HT1080 (cell line): ENCODE data around the gene ARHGAP26. TPM values are rescaled to one million over a fixed set of nuclear protein-coding genes. Genes with fewer than 3 reads are reported as not detected.

Experiments used
- DNase-seq: peaks from one replicate; pipeline ENCODE4 v3.0.0-alpha.2; 2015; ENCODE audit warnings: low read depth
- total RNA-seq: library from RNA; depleted of rRNA; stranded (reverse); fragments of >200 nt; shearing (Covaris generic); gene quantifications from 2 replicates; pipeline ENCODE4 v1.2.3, GENCODE V29; 2014

Gene ARHGAP26
- total RNA-seq, 1 experiment from 2014 or later, result 9.9 TPM

DNA sequence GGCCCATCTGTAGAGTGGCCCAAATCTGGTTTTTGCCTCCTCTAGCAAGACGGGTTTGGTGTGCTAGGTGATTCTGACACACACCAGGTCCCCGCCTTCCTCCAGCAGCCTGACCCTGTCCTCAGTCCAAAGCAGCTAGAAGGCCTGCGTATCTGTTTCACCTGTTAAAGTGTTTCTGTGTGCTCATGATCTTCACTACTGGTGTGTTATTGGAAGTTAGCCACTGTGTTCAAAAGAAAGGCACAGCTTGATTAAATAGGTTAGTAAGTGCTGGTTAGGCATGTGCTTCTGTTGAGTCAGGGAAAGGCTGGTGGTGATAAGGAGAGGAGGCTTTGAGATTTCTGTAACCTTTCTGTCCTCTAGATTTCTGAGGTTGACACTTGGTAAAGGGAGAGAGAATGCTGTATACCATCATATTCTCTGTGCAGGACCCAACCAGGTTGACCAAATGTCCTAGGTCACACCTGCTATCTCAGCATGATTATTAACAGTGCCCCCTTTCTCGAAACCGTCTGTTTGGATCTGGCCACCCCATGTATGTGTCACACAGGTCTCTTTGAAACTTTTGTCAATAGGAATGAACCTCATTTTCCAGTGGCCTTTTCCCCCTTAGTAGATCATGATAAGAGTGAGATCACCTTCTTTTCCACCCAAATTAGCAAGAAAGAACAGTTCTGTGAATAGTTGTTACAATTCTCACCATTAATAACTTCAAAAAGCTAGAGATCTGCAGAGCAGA is 58.8 kb downstream of the ARHGAP26 start:
- DNase-seq, result no peak

DNA sequence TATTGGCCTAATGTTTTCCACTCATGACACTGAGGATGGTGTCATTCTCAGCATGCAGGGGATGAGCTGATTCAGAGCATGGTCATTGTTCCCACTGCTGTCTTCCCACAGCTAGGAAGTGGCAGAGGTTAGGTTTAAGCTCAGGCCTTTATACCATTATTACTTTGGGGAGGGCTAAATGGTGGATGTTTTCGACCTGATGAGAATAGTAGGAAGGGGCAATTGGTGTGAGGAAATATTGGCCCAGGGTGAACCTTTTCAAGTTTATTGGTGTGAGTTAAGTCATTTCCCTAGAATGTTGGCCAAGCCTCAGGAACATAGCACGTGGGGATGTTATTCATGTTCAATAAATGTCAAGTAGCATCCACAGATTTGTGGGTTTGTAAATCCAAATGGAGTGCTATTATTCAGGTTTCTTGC is 59.6 kb downstream of the ARHGAP26 start:
- peak; percentile 77 for DNase-seq

DNA sequence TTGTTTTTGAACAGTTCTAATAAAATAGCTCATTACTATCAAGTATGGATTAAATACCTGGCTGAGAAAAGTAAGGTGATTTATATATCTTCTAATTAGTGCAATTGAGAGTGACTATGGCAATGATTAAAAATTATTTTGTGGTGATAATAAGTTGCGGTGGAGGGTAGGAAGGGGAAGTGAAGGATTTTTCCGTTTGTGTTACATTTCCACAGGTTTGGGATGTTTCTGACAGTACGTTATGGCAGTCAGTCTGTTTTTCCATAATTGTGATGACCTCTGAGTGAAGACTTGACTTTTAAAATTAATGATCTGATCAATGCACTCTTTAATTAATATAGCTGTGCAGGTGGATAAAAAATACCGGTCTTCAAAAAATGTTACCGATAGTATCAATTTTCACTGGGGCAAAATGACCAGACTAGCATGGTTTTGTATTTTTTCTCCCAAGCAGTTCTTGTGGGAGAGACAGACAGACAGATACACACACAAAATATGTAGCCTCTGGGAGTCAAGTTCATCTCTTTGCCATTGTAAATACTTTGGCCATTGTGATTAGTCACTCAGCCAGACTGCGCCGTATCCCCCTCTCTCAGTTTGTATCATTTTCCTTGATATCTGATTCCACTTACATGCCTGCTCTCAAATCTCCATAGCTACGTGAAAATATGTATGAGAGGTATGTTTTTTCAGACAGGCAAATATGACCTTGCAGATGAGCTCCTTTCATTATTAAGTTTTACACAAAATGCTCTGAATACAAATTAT is 60.2 kb downstream of the ARHGAP26 start:
- peak; percentile 85 for DNase-seq

DNA sequence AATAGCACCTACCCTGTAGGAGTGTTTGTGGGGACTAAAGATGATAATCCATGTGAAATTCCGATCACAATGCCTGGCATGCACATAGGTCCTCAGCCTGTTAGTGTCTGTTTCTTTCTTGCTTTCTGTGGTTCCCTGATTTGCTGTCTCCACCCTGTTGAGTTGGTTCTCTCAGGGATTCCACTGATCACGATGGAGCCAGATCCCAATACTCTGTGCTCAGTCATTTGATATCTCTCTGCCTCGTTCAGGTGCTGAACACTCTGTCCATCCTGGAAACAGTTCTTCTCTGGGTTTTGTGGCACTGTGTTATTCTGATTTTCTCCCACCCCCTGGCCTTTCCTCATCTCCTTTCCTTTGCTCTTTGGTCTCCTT is 60.8 kb downstream of the ARHGAP26 start:
- DNase-seq, result no peak

DNA sequence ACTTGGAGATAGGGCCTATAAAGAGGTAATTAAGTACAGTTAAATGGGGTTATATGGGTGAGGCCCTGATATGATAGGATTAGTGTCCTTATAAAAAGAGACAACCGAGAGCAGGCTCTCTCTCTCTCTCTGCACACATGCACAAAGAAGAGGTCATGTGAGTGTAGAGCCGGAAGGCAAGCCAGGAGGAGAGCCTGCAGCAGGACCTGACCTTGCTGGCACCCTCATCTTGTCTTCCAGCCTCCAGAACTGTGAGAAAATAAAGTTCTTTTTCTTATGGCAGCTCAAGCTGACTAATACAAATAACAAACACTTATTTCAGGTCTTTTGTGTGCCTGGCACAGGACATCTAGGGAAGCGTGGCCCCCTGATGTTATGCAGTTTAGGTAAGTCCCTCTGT is 62.1 kb downstream of the ARHGAP26 start:
- DNase-seq, result no peak

DNA sequence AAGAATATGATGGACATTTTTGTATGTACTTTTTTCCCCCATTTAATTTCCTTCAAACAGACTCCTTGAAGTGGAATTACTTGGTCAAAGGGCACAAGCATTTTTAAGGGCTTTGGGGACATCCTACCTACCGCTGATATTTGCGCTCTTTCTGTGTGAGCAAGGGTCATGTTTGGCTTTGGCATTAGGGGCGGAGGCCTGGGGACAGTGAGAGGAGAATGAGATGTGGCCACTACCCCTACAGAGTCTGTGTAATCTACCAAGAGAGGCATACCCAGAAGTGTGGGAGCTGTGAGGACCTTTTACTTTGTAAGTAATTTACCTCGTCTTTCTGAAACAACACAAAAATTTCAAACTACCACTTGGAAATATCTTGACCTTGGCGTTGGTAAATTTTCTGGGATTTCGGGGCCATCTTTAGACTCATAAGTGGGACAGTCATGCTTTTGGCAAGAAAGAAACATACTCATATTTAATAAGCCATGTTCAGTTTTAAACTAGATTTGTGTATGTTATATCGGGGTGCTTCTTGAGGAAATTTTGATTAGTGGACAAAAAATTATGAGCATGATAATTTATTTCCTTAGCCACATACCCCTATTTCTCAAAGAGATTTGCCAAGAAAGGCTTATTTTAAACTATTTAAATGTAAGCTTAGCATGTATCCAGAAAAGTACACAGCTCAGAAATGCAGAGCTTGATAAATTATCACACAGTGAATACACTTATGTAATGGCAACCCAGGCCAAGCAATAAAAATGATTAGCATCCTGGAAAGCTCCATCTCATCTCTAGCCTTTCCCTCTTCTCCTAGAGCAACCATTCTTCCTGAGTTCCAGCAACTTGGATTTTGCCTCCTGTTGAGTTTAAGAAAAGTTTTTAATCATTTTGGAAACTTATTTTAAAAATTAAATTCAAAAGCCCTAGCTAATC is 63.6 kb downstream of the ARHGAP26 start:
- no peak for DNase-seq

DNA sequence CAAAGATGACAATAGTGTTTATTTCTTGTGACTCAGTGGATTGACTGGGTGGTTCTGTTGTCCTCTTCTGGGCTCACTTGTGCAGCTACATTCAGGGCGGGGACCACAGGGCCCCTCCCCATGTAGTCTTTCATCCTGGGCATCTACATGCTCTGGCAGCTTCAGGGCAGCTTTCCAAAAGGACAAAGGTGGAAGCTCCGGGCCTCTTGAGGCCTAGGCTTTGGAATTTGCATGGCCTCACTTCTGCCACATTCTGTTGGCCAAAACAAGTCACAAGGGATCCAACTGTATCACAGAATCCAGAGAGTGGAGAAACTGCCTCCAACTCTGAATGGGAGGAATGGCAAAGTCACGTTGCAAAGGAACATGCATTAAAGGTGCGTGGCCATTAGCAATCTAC is 64.3 kb downstream of the ARHGAP26 start:
- DNase-seq, result no peak

DNA sequence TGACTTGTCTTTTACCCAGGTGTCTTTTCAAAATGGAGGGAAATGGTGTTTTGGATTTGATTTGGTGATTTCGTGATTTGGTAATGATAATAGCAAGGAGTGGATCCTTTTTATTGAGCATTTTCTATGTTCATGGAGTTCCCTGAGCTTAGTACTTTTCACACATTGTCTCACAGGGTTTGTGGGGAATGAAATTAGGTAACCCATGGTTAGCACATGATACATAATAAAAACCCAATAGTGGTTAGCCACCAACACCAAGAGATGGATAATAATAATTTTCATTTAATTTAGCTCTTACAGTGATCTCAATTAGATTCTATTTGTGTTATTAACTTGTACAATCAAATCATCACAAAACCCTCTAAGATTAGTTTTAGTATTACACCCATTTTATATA is 65.4 kb downstream of the ARHGAP26 start:
- no peak for DNase-seq

DNA sequence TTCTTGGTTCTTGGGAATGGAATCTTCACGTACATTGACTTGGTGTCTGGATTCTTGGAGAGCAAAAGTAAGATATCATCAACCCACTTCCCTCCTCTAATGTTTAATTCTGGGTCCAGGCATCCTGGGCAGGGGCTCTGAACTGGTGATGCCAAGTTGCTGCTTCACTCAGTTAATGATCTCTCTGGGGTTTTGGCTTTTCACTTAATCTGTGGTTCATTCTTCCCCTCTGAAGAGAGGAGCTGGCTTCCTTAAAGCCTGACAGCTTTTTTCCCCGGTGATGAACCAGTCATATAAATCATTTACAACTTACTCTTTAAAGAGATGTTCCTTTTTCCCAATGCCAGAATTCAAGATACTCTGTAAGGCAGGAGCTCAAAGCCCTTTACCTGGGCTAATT is 65.9 kb downstream of the ARHGAP26 start:
- DNase-seq, result no peak

DNA sequence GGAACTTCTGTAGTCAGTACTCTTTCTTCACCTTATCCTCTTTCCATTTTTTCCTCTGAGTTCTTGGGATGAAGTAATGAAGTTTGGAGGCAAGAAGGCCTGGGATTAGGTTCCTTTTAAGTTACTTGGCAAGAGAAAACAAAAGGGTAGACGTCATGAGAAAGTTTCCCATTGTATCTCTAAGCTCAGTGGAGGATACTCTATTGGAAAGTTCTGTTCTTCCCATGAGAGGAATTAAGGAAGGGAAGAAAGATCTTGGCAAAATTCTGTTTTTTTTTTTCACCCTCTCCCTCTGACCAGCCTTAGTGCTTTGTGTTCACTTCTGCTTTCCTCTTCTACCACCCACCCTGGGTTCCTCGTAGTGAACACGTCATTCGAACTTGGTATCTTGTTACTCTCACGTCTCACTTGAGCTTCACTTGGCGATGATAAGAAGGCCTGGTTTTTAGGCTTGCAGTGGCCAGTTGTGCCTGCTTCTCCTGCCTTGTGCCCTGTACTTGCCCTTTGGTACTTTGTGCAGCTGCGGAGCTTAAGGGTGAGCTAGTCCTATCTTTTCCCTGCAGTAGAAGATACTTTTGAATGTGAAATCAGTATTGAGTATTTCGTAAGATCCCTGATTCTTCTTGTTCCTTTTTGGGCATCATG is 67.0 kb downstream of the ARHGAP26 start:
- DNase-seq, result no peak

DNA sequence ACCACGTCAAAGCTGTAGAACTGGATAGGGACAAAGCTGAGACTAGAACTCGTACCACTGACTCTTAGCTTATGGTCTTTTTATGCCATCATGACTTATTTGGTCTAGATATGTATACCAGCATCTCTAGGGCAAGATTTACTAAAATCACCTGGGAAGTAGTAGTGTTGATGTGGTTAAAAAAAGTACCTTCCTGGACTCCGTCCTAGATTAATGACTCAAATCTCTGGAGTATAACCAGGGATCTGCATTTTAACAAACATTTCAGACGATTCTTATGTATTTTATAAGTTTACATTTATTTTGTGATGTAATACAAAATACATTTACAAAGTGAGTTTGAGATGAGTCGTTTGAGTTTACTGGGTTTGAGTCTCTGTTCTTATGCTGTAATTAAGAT is 68.7 kb downstream of the ARHGAP26 start:
- DNase-seq, result no peak

DNA sequence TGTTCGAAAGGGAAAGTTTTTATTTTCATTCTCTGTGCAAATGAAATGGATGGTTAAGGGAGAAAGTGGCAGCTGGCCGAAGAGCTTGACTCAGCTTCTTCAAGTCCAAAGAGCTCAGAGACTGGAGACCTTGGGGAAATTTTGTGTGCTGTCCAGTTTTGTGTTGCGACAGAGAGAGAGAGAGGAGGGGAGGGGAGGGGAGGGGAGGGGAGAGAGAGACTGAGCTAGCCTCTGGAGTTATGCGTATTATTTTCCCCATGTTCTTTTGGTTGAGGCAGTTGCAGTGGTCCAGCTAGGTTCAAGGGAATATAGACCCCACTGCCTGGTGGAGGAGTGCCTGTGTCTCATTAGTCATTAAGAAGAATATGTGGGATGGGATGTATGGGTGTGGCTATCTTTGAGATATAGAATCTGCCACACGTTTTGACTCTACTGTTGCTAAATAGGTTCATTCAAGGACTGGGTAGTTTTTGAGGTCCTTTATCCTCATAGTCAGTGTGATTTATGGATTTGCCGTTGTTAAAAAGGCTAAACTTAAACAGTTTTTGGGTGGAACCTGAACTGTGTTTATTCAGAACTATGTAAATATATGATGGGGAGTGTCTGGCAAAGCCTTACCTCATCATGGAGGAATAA is 69.7 kb downstream of the ARHGAP26 start:
- DNase-seq, result no peak

DNA sequence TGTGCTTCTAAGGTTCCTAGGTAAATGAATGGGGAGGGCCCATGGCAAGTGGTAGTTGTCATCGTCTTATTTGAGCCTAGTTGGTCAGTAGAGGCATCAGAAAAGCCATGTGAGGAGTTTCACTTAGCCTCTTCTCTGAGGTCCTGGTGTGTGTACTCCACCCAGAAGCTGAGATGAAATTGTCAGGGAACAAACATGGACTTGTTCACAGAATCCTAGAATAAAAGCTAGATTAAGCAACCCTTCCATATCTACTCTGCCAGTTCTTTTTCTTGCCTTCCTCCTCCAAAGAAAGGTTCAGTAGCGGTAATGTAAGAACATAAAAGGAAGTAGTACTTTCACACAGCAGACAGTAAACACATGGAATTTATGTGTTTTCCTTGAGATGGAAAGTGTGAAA is 70.4 kb downstream of the ARHGAP26 start:
- DNase-seq, result no peak

DNA sequence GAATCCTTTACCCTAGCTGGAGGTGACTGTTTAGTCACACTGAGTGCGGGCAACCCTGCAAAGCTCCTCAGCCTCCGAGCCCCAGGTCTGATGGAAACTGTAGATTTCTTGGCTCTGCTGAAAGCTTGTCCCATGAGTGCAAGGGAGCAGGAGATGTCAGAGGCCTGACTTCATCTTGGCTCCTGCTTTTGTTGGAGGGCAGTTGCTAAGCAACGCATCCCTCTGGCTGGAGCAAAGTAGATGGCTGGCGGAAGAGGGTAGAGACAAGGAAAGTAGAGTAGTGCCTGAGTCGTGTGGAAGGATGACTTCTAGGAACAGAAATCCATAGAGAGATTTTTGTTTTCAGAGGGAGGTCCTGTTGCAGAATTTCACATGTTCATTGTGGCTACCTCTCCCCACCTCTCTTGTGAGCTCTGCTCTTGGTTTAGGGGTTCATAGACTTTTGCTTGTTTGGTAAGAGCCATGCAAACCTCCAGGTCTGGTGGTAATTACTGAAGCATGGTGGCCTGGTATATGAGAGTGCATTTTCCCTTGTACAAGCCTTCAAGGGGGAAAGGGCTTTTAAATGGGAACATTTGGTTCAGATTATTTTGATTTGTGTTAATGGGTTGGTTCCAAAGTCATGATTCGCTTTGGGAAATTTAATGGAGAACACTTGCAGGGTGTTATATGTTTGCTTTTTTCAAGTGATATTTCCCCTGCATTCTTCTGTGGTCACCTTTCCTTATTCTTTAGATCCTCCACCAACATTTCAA is 71.5 kb downstream of the ARHGAP26 start:
- no peak for DNase-seq

DNA sequence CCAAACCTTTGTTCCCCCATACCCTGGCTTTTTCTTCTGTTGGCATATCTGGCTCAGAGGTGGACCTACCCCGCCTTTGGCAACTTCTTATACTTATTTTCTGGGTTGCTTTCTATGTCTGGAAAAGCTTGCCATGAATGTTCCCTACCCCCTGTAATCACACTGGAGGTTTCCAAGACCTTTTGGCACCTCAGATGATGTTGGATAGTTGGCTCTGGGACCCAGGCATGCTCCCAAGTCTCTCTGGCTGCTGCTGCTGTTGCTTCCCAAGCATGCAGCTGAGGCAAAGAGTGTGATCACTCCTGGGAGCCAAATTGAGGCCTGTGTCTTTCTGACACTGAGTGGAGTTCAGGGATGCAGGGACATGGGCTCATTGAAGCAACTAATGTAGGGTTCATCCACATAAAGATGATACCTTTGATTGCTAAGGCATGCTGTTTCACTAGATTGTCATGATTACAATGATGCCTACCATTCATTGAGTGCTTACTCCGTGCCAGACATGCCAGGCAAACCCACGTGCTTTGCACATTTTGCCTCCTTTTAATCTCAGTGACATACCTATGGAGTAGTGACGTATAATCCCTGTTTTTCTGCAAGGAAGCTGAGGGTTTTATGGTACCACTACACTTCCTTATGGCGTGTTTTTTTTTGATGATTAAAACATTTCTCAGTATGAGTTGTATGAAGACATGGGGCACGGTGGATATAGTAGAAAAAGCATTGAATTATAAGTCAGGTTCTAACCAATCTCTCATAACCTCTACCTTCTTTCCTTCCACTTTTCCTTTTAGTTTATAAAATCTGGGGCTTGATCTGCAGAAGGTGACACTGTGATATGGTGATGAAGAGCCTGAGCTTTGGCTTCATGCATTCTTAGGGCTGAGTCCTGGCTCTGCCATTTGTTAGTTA is 73.1 kb downstream of the ARHGAP26 start:
- DNase-seq, result no peak

DNA sequence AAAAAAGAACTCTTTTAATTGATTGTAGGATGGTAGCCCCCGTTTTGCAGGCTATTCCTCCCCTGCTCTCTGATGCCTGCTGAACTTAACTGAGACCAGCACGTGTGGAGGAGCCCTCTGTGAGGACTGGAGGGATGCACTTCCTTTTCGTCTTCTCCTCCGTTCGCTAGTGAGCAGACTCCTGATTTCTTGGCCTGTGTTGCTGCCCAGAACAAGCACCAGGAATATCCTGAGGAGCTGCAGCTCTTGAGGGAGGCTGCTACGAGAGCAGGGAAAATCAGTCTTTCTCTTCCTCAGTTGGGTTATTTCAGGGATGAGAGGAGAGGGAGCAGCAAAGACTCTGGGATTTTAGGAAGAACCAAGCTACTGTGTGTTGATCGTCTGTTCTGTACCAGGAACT is 74.7 kb downstream of the ARHGAP26 start:
- DNase-seq, result no peak

DNA sequence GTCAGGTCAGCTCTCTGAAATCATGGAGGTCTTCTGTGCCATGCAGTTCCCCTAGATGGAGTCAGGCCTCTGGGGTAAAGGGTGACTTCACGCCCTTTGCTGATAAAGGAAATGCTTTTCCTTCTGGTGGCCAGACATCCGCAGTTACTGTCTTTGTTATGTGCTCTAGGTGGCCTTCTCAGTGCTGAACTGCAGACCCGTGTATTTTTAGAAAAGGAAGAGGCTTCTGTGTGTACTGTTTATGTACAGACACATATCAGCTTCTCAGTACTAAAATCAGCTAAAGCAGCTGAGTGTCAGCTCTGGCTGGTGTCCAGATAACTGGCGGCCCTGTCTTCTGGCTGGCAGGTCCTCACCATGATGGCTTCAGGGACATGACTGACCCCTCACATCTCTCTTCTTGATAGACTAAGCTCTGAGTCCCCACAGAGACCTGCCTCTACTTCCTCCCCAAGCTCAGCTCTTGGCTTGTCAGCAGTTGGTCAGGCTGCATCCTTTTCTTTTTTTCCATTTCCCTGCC is 75.3 kb downstream of the ARHGAP26 start:
- no peak for DNase-seq

DNA sequence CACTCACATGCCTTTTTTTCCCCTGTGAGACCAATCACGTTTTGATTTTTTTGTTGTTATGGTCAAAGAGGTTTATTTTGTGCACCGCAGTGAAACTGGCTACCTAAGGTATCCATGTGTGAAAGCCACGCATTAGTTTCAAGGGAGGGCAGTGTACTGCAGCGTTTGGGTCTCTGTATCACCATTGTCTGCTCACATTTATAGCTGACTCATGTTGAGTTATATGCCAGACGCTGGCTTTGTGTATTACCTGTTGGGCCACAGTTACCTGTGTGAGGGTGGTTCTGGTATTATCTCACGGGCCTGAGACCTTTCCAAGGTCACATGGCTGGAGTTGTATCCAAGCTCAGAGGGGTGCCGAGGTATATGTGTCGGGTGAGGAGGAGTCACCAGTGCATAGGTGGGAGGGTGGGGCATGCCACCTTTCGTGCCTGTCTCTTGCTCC is 75.8 kb downstream of the ARHGAP26 start:
- no peak for DNase-seq

DNA sequence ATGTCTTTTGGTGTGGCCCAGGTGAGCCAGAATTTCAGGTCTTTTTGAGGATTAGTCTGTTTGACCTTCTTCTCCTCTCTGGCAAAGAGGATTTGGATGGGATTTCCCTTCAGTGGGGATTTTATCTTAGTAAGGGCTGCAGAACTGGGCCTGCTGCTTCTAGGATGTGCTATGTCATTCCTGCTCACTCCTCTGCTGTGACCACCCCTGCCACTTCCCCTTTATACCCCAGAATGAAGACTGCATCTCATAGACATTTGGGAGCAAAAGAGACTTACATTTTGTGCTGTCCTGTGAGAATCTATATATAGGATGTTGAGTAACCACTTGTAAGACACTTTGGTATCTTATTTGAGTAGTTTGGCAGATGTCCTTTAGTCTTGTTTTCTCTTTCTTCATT is 76.2 kb downstream of the ARHGAP26 start:
- DNase-seq, result no peak
